CD4-positive, alpha-beta memory T cell (primary cell): ENCODE results near the gene AOPEP. TPM values are rescaled to one million over a fixed set of nuclear protein-coding genes. Genes with fewer than 3 reads are reported as not detected.

Experiments used
- CTCF ChIA-PET: fragments of 350-600 bp; sonication (Branson Sonifier 250); formaldehyde crosslinking; loops from one replicate; lab custom pipeline; 2021; ENCODE audit warnings: inconsistent platforms; ENCODE audit not compliant: partially characterized antibody; lab: Charles Lee
- POLR2A ChIA-PET: fragments of 350-600 bp; sonication (Branson Sonifier 250); formaldehyde crosslinking; loops from one replicate; lab custom pipeline; 2021; ENCODE audit not compliant: partially characterized antibody; lab: Charles Lee
- DNase-seq, 5 donors: peaks; one replicate each; pipeline versions ENCODE4 v3.0.0 to v3.0.0-alpha.2; 2020 to 2022; ENCODE audit warnings: mixed read lengths in 1 of 5
- H3K27ac ChIP-seq: one replicate; pipeline ENCODE4 v1.7.0; 2013; ENCODE audit warnings: low read depth, low read length
- H3K27me3 ChIP-seq: 2 replicates; pipeline ENCODE4 v1.7.0; 2013; ENCODE audit warnings: mild to moderate bottlenecking, low read length, moderate library complexity; ENCODE audit not compliant: insufficient read depth
- H3K36me3 ChIP-seq: 2 replicates; pipeline ENCODE4 v1.7.0; 2013; ENCODE audit warnings: mild to moderate bottlenecking, low read length, moderate library complexity; ENCODE audit not compliant: insufficient read depth
- H3K4me1 ChIP-seq: 2 replicates; pipeline ENCODE4 v1.7.0; 2013; ENCODE audit warnings: mild to moderate bottlenecking, low read length, moderate library complexity; ENCODE audit not compliant: insufficient read depth
- H3K4me3 ChIP-seq, 2 donors: one replicate each; pipeline ENCODE4 v1.7.0; 2013; ENCODE audit warnings: low read length in 2 of 2, mild to moderate bottlenecking in 1 of 2
- H3K9me3 ChIP-seq, 2 donors: one replicate each; pipeline ENCODE4 v1.7.0; 2013; ENCODE audit warnings: low read length in 2 of 2, control low read depth in 1 of 2; ENCODE audit not compliant: control insufficient read depth in 1 of 2
- H3K27ac Mint-ChIP-seq, 7 donors: one replicate each; pipeline ENCODE4 v1.8.0; 2020 to 2021; ENCODE audit warnings: mixed read lengths in 7 of 7, mild to moderate bottlenecking in 6 of 7, inconsistent platforms in 3 of 7, moderate library complexity in 3 of 7
- H3K27me3 Mint-ChIP-seq, 2 donors: one replicate each; pipeline ENCODE4 v1.8.0; 2020 to 2021; ENCODE audit warnings: mixed read lengths in 2 of 2
- H3K36me3 Mint-ChIP-seq, 2 donors: one replicate each; pipeline ENCODE4 v1.8.0; 2020 to 2021; ENCODE audit warnings: mixed read lengths in 2 of 2, inconsistent platforms in 1 of 2, mild to moderate bottlenecking in 1 of 2
- H3K4me1 Mint-ChIP-seq, 4 donors: one replicate each; pipeline ENCODE4 v1.8.0; 2020 to 2021; ENCODE audit warnings: mixed read lengths in 4 of 4, mild to moderate bottlenecking in 1 of 4
- H3K4me3 Mint-ChIP-seq, 8 donors: one replicate each; pipeline ENCODE4 v1.8.0; 2020 to 2021; ENCODE audit warnings: mixed read lengths in 8 of 8, mild to moderate bottlenecking in 7 of 8, moderate library complexity in 6 of 8, inconsistent platforms in 3 of 8
- H3K9me3 Mint-ChIP-seq, 8 donors: one replicate each; pipeline ENCODE4 v1.8.0; 2020 to 2021; ENCODE audit warnings: mixed read lengths in 8 of 8, mild to moderate bottlenecking in 5 of 8, inconsistent platforms in 3 of 8, moderate library complexity in 1 of 8
- intact Hi-C: fragments of 100-400 bp; cut with micrococcal nuclease; formaldehyde crosslinking; loops from one replicate; pipeline ENCODE4 v1.15.1; 2023
- polyA plus RNA-seq, 2 donors: library from polyadenylated mRNA; unstranded; fragments of 300-500 nt; fragmentation: Illumina TruSeq; gene quantifications; one replicate each; pipeline ENCODE4 v1.2.3, GENCODE V29; 2021
- total RNA-seq, 2 experiments: library from RNA; stranded (reverse); gene quantifications; one replicate each; pipeline ENCODE4 v1.2.3, GENCODE V29; 2021

The AOPEP gene
- total and polyA plus RNA-seq, 4 experiments from 2014 or later, result 3.1 to 11.7 (median 7.6) TPM

DNA sequence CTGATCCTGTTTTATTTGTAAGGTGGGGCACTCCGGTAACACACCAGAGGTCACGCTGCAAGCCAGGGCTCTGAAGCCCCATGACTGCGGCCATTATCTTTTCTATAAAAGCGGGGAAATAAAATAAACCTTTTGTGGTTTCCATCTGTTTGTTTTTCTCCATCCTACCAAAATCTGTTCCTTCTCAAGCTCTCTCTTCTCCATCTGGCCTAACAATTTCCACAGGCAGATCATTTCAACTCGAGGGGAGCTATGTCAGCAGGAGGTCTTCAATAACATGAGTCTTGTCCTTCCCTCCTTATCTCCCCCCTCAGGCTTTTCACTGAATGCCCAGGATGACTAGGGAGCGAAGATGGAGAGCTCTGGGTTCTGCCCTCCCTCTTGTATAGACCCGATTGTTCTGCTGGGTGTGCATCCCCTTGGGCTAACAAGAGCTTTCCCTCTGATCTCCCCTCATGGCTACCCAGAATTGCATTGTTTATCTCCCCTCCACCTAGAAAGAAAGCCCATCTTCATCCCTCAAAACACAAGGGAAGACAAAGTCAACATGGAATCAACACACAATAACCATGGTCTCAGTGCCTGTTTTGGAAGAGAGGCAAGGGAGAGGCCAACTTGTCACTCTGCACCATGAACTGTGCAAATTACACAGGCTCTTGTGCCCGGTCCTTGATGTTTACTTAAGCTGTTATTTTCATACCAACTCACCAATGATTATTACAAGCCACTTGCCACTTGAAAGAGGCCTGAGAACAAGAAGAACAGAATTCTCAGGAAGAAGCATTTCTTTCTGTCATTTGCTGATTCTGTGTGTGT, 403.2 kb downstream of the AOPEP start:
- no peaks in the 10 kb centered on the region for H3K9me3 Mint-ChIP-seq
- no peaks in the 10 kb centered on the region for H3K9me3 ChIP-seq
- peaks cover 4% of the 10 kb centered on the region for H3K4me1 ChIP-seq
- intact Hi-C loops, result no loop called here
- POLR2A ChIA-PET, result no interaction called here
- no peak overlapping the region for H3K4me3 Mint-ChIP-seq
- H3K27me3 Mint-ChIP-seq, result no peaks in the 10 kb centered on the region
- H3K4me3 ChIP-seq, result no peak overlapping the region
- CTCF ChIA-PET, result interaction anchor here (0.7 to 10.7 kb wide), 13 partner anchors 8 to 460 kb away, joined by 3 to 385 read pairs (median 5); partner anchors contain the start of gene AOPEP
- no peaks in the 10 kb centered on the region for H3K27me3 ChIP-seq
- H3K27ac Mint-ChIP-seq, result no peak overlapping the region
- no peak overlapping the region for H3K27ac ChIP-seq
- DNase-seq, result no peak
- peaks cover 0 to 2% of the 10 kb centered on the region in 2 donors for H3K36me3 Mint-ChIP-seq
- H3K4me1 Mint-ChIP-seq, result peaks cover 0 to 4% (median 2%) of the 10 kb centered on the region in 4 donors
- H3K36me3 ChIP-seq, result no peaks in the 10 kb centered on the region

DNA sequence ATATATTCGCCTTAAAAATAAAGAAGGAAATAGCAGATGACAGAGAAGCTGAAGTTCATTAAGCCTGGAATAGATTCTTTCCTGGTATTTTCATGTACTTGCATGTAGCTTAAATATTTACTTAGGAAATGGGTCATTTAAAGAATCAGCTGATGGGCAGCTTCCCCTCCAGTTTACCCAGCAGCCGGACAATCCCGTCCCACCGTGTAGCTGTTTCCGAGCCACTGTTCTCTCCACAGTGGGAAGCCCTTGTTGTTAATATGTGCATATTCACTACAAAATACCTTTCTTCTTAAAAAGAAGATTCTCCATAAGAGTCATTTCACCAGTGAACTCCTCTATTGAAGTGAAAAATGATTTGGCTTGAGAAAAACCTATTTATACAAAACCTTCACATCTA, 404.0 kb downstream of the AOPEP start:
- POLR2A ChIA-PET, result no interaction called here
- H3K27me3 Mint-ChIP-seq, result no peaks in the 10 kb centered on the region
- no peaks in the 10 kb centered on the region for H3K9me3 ChIP-seq
- H3K27ac Mint-ChIP-seq, result no peak overlapping the region
- H3K36me3 Mint-ChIP-seq, result peaks cover 2 to 6% of the 10 kb centered on the region in 2 donors
- no peak overlapping the region for H3K27ac ChIP-seq
- peaks cover 0 to 4% (median 2%) of the 10 kb centered on the region in 4 donors for H3K4me1 Mint-ChIP-seq
- DNase-seq, result no peak
- peaks cover 4% of the 10 kb centered on the region for H3K4me1 ChIP-seq
- H3K9me3 Mint-ChIP-seq, result no peaks in the 10 kb centered on the region
- H3K4me3 ChIP-seq, result no peak overlapping the region
- no peak overlapping the region for H3K4me3 Mint-ChIP-seq
- no peaks in the 10 kb centered on the region for H3K27me3 ChIP-seq
- CTCF ChIA-PET, result interaction anchor here (0.7 to 10.7 kb wide), 26 partner anchors 8 to 491 kb away, joined by 3 to 385 read pairs (median 4); partner anchors contain the start of genes AOPEP and FBP1
- intact Hi-C loops, result no loop called here
- H3K36me3 ChIP-seq, result no peaks in the 10 kb centered on the region

DNA sequence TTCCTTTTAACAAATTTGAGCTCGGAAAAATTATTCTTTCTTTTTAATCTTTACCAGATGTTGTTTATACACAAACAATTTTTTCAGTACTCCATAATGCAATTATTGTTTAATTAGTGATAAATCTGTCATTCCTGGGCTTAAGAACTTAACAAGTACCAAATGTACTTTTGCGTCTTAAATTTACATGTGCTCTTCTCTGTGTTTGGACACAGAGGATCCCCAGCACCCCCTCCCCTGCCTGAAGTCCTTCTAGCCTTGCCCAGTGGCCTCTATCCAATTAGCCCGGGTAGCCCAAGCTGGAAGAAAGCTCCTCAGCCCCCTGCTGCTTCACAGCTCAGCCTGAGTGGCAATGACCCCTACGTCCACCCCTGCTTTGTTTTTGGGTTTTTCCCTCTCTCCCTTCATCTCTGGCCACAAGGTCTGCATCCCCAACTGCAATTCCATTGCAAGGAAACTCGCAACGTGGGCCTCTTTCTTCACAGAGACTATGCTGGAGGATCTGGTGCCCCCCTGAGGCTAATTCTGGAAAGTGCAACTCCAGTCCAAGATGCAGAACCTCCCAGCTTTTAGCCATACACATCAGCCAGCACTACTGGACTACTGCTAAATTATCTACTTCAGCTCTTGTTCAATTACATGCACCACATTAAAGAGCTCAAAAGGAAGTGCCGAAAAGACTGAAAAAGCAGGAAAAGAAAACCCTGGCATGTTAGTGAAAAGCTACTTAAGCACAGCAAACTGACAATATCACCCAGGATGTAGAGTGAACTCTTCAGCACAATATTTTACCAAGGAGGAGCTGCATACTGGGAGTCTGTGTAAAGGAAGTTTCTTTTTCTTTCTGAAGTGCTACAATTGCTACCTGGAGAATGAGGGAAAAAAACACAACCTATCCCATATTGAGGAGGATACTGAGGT, 404.8 kb downstream of the AOPEP start:
- H3K27me3 Mint-ChIP-seq, result no peaks in the 10 kb centered on the region
- peak in 4 of 5 donors; percentile 21 to 41 (median 30) for DNase-seq
- H3K36me3 ChIP-seq, result no peaks in the 10 kb centered on the region
- no peak overlapping the region for H3K4me3 Mint-ChIP-seq
- H3K4me1 ChIP-seq, result peaks cover 4% of the 10 kb centered on the region
- no peak overlapping the region for H3K4me3 ChIP-seq
- no peaks in the 10 kb centered on the region for H3K9me3 Mint-ChIP-seq
- H3K27me3 ChIP-seq, result no peaks in the 10 kb centered on the region
- H3K27ac Mint-ChIP-seq, result peak overlapping the region in 1 of 7 donors; percentile 20
- POLR2A ChIA-PET, result no interaction called here
- no peak overlapping the region for H3K27ac ChIP-seq
- H3K4me1 Mint-ChIP-seq, result peaks cover 0 to 4% (median 2%) of the 10 kb centered on the region in 4 donors
- H3K36me3 Mint-ChIP-seq, result peaks cover 2 to 6% of the 10 kb centered on the region in 2 donors
- CTCF ChIA-PET, result interaction anchor here (0.7 to 10.7 kb wide), 28 partner anchors 9 to 491 kb away, joined by 3 to 385 read pairs (median 4); partner anchors contain the start of genes AOPEP and FBP1
- no peaks in the 10 kb centered on the region for H3K9me3 ChIP-seq
- intact Hi-C loops, result loop anchor here (1.0 kb wide), 3 partner anchors 348 to 462 kb away; no protein-coding TSS in a partner anchor

DNA sequence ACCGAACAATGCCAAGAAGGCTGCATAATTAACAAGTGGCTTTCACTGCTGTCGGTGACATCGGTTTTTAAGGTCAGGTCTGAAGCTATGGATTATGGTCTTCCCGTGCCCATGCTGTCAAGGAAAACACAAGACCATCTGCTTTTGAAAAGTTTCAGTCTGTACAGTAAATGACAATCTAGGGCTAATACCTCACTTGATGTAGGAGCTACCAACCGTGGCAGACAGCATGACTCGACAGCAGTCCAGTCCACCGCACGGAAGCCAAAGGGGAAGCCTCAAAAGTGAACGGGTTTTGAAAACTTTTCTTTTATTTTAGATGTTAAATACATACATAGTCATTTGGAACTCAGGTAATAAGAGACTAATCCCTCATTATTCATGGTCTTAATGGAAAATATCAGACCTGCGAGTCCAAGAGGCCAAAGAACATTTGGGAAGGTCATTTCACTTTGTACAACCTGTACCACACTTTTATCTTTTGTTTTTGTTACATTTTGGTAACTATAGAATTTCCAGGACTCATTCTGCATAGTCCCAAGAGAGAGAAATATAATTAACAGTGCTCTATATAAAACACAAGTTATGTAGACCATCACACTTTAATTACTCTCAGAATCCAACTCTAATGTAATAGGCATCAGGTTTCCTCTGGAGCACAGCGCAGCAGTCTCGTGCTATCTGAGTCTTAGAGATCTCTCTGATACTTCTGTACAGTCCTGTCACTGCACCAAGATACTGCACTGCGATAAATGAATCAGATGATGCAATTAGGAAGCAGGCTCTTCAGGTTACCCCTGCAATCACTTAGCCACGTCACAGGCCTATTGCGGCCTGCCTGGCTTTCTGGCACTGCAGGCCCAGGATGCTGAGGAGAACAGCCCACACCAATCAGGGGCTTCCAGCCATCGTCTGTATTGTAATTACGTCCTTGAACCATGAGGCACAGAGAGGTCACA, 406.1 kb downstream of the AOPEP start:
- Histone ChIP-seq H3K27me3 (no peaks in the 10 kb centered on the region), H3K4me1 (peaks cover under 1% of the 10 kb centered on the region), H3K36me3 (no peaks in the 10 kb centered on the region), H3K27ac (no peak overlapping the region), H3K9me3 (no peaks in the 10 kb centered on the region), H3K4me3 (no peak overlapping the region)
- ChIA-PET POLR2A (no interaction called here), CTCF (interaction anchor here (0.9 to 10.7 kb wide), 11 partner anchors 11 to 476 kb away, joined by 3 to 385 read pairs (median 6); partner anchors contain the start of gene AOPEP)
- no peaks in the 10 kb centered on the region for H3K9me3 Mint-ChIP-seq
- intact Hi-C loops, result no loop called here
- no peak overlapping the region for H3K4me3 Mint-ChIP-seq
- H3K27me3 Mint-ChIP-seq, result no peaks in the 10 kb centered on the region
- peaks cover 0 to 3% (median under 1%) of the 10 kb centered on the region in 4 donors for H3K4me1 Mint-ChIP-seq
- no peak for DNase-seq
- peaks cover 2 to 6% of the 10 kb centered on the region in 2 donors for H3K36me3 Mint-ChIP-seq
- no peak overlapping the region for H3K27ac Mint-ChIP-seq

- H3K27me3 ChIP-seq, result no peaks in the 10 kb centered on the region
- Mint-ChIP-seq H3K4me1 (peaks cover 0 to 3% (median under 1%) of the 10 kb centered on the region in 4 donors), H3K4me3 (no peak overlapping the region), H3K27me3 (no peaks in the 10 kb centered on the region), H3K9me3 (no peaks in the 10 kb centered on the region), H3K27ac (no peak overlapping the region), H3K36me3 (peaks cover 2 to 6% of the 10 kb centered on the region in 2 donors)
- POLR2A ChIA-PET, result no interaction called here
- no peaks in the 10 kb centered on the region for H3K36me3 ChIP-seq
- CTCF ChIA-PET, result interaction anchor here (8.7 to 10.7 kb wide), 3 partner anchors 350 to 464 kb away, joined by 127 to 385 read pairs (median 145); no protein-coding TSS in a partner anchor
- no peak for DNase-seq
- H3K27ac ChIP-seq, result no peak overlapping the region
- no peaks in the 10 kb centered on the region for H3K9me3 ChIP-seq
- no peak overlapping the region for H3K4me3 ChIP-seq
- intact Hi-C loops, result no loop called here
- no peaks in the 10 kb centered on the region for H3K4me1 ChIP-seq
These were observed 406.8 kb downstream of the AOPEP start for GRCh38 chr9:95133325-95133705.

- H3K36me3 ChIP-seq, result no peaks in the 10 kb centered on the region
- Mint-ChIP-seq H3K9me3 (no peaks in the 10 kb centered on the region), H3K4me3 (no peak overlapping the region), H3K36me3 (peaks cover 2 to 6% of the 10 kb centered on the region in 2 donors), H3K4me1 (peaks cover 0 to 3% (median under 1%) of the 10 kb centered on the region in 4 donors), H3K27me3 (no peaks in the 10 kb centered on the region), H3K27ac (no peak overlapping the region)
- H3K27ac ChIP-seq, result no peak overlapping the region
- intact Hi-C loops, result no loop called here
- ChIA-PET POLR2A (no interaction called here), CTCF (interaction anchor here (1.5 to 10.7 kb wide), 2 partner anchors 8 to 455 kb away, joined by 4 to 385 read pairs; no protein-coding TSS in a partner anchor)
- H3K27me3 ChIP-seq, result no peaks in the 10 kb centered on the region
- no peaks in the 10 kb centered on the region for H3K9me3 ChIP-seq
- no peaks in the 10 kb centered on the region for H3K4me1 ChIP-seq
- DNase-seq, result no peak
- H3K4me3 ChIP-seq, result no peak overlapping the region
These were observed 408.0 kb downstream of the AOPEP start for GRCh38 chr9:95134457-95134881.
